Thyroid gland (tissue), 4 donors: Measurements from ENCODE around the gene MED7.

Experiments
- POLR2A ChIP-seq, 2 donors: fragments of 450-650 bp; IDR thresholded peaks; one replicate each; pipeline ENCODE4 v1.6.1; 2017; ENCODE audit warnings: antibody characterized with exemption in 2 of 2, mild to moderate bottlenecking in 2 of 2, moderate library complexity in 1 of 2
- TF ChIP-seq, protein P1 (sequence below), 6 experiments: fragments of 200-600 bp in 3 of 6; fragments of 450-650 bp in 3 of 6; sonication (generic) in 3 of 6; IDR thresholded peaks; one replicate each; pipeline ENCODE4 v1.5.1; 2016 to 2019; ENCODE audit warnings: antibody characterized with exemption in 6 of 6, mild to moderate bottlenecking in 2 of 6, inconsistent platforms in 1 of 6, moderate library complexity in 1 of 6

DNA sequence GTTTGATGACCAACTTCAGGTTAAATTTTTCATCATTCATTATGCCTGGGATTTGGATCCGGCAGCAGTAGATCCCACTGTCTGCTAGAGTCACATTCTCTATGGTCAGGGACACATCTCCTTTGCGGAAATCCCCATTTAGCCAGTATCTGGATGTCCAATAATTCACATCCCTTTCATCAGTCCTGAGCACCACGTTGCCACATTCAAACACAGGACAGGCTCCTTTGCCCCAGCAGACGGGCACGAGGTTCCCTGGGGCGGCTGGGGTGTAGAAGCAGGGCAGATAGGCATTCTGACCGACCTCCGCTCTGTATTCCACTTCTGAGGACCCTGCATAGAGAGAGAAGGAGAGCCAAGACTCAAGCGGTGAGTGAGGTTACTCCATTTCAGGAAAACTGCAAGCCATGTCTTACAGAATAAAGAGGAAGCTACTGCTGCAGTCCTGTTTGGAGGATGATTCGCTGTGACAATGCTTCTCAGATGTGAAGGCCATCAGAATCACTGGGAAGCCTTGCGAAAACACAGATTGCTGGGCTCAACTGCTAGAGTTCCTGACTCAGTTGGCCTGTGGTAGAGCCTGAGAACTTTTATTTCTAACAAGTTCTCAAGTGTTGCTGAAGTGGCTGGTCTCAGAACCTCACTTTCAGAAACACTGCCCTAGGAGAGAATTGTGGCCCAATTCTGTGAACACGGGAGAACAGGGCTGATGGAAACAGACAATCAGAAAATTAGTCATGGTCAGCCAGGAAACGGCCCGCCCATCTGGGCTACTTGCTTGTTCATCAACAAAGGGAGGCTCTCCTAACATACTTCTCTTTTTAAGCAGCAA is 35.8 kb downstream of the MED7 start:
- TF ChIP-seq, protein P1, sequence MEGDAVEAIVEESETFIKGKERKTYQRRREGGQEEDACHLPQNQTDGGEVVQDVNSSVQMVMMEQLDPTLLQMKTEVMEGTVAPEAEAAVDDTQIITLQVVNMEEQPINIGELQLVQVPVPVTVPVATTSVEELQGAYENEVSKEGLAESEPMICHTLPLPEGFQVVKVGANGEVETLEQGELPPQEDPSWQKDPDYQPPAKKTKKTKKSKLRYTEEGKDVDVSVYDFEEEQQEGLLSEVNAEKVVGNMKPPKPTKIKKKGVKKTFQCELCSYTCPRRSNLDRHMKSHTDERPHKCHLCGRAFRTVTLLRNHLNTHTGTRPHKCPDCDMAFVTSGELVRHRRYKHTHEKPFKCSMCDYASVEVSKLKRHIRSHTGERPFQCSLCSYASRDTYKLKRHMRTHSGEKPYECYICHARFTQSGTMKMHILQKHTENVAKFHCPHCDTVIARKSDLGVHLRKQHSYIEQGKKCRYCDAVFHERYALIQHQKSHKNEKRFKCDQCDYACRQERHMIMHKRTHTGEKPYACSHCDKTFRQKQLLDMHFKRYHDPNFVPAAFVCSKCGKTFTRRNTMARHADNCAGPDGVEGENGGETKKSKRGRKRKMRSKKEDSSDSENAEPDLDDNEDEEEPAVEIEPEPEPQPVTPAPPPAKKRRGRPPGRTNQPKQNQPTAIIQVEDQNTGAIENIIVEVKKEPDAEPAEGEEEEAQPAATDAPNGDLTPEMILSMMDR (IDR thresholded peaks at IDR 0.05) = no peak
- TF ChIP-seq POLR2A (IDR thresholded peaks at IDR 0.05) = no peak
